Thoracic aorta (tissue), 2 donors: ENCODE measurements around the gene SNCG. TPM values are rescaled to one million over a fixed set of nuclear protein-coding genes. Genes with fewer than 3 reads are reported as not detected.
"Not testable (repeated sequence)": the region's sequence is repeated elsewhere in the genome, so short reads cannot be mapped to it uniquely, and the experiment has no call there.

ENCODE experiments used
- ATAC-seq: fragments of 150-250 bp; one replicate; pipeline ENCODE4 v1.8.0; 2017; ENCODE audit warnings: low read depth; ENCODE audit not compliant: insufficient number of reproducible peaks, low FRiP score
- DNase-seq: peaks from one replicate; pipeline ENCODE4 v3.0.0-alpha.2; 2020; ENCODE audit warnings: low spot score
- H3K27ac ChIP-seq, 2 donors: fragments of 200-600 bp; sonication (generic); 1 replicate in 1 of 2; 2 replicates in 1 of 2; pipeline ENCODE4 v1.5.1; 2016; ENCODE audit warnings: mild to moderate bottlenecking in 2 of 2, moderate library complexity in 2 of 2
- H3K27me3 ChIP-seq: fragments of 200-600 bp; sonication (generic); replicated peaks from 2 replicates; pipeline ENCODE4 v1.6.0; 2016; ENCODE audit warnings: mild to moderate bottlenecking; ENCODE audit not compliant: insufficient read depth
- H3K36me3 ChIP-seq: fragments of 200-600 bp; sonication (generic); one replicate; pipeline ENCODE4 v1.5.1; 2016
- H3K4me1 ChIP-seq, 2 donors: fragments of 200-600 bp; sonication (generic); 1 replicate in 1 of 2; 2 replicates in 1 of 2; pipeline versions ENCODE4 v1.5.1 to v1.6.0; 2016; ENCODE audit warnings: low read depth in 2 of 2, mild to moderate bottlenecking in 1 of 2; ENCODE audit not compliant: control insufficient read depth in 1 of 2
- H3K4me3 ChIP-seq: fragments of 200-600 bp; sonication (generic); 2 replicates; pipeline ENCODE4 v1.5.1; 2016; ENCODE audit warnings: mild to moderate bottlenecking
- H3K9me3 ChIP-seq: fragments of 200-600 bp; sonication (generic); 2 replicates; pipeline ENCODE4 v1.5.1; 2016
- total RNA-seq, 2 donors: library from RNA; depleted of rRNA; stranded (reverse); fragments of >200 nt; gene quantifications; one replicate each; pipeline versions ENCODE4 v1.1.0 to v1.2.3, GENCODE V29; 2016
- TF ChIP-seq, protein P1 (sequence below): fragments of 200-600 bp; sonication (generic); IDR thresholded peaks from one replicate; pipeline ENCODE4 v1.5.1; 2019; ENCODE audit warnings: antibody characterized with exemption

SNCG gene
- total RNA-seq, 2 donors from 2014 or later: 50.9 to 167 TPM

GRCh38 chr10:86952106-86952505 lies 6.3 kb upstream of the SNCG start:
- no peaks in the 10 kb centered on the region for H3K27me3 ChIP-seq
- H3K9me3 ChIP-seq: no peaks in the 10 kb centered on the region
- H3K36me3 ChIP-seq: no peaks in the 10 kb centered on the region
- DNase-seq (peak; percentile 1), ATAC-seq (no peak)
- H3K4me3 ChIP-seq: no peak overlapping the region
- TF ChIP-seq, protein P1, sequence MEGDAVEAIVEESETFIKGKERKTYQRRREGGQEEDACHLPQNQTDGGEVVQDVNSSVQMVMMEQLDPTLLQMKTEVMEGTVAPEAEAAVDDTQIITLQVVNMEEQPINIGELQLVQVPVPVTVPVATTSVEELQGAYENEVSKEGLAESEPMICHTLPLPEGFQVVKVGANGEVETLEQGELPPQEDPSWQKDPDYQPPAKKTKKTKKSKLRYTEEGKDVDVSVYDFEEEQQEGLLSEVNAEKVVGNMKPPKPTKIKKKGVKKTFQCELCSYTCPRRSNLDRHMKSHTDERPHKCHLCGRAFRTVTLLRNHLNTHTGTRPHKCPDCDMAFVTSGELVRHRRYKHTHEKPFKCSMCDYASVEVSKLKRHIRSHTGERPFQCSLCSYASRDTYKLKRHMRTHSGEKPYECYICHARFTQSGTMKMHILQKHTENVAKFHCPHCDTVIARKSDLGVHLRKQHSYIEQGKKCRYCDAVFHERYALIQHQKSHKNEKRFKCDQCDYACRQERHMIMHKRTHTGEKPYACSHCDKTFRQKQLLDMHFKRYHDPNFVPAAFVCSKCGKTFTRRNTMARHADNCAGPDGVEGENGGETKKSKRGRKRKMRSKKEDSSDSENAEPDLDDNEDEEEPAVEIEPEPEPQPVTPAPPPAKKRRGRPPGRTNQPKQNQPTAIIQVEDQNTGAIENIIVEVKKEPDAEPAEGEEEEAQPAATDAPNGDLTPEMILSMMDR: no peak
- H3K27ac ChIP-seq: peak overlapping the region; percentile 92 to 97
- peaks cover 41 to 63% of the 10 kb centered on the region in 2 donors for H3K4me1 ChIP-seq

DNA sequence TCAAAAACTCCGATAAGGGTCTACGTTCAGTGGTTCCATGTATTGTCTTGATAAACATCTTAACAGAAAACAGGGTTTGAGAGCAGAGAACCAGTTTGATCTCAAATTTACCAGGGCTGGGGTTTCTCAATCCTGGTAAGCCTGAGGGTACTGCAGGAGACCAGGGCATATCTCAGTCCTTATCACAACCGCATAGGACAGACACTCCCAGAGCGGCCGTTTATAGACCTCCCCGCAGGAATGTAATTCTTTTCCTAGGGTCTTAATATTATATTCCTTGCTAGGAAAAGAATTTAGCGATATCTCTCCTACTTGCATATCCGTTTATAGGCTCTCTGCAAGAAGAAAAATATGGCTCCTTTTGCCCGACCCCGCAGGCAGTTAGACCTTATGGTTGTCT lies 5.7 kb upstream of the SNCG start:
- ATAC-seq, H3K4me3 ChIP-seq, H3K27me3 ChIP-seq, H3K36me3 ChIP-seq, DNase-seq, H3K9me3 ChIP-seq: not testable (repeated sequence)
- H3K4me1 ChIP-seq: peaks cover 46 to 68% of the 10 kb centered on the region in 2 donors
- peak overlapping the region; percentile 92 to 97 for H3K27ac ChIP-seq

GRCh38 chr10:86953747-86954680 lies 4.4 kb upstream of the SNCG start:
- ATAC-seq (peak; percentile 63), DNase-seq (peak; percentile 36)
- Histone ChIP-seq H3K27me3 (no peaks in the 10 kb centered on the region), H3K9me3 (no peaks in the 10 kb centered on the region), H3K27ac (peak overlapping the region; percentile 92 to 97), H3K4me1 (peaks cover 59 to 82% of the 10 kb centered on the region in 2 donors), H3K36me3 (no peaks in the 10 kb centered on the region), H3K4me3 (peak overlapping the region; percentile 35)
- TF ChIP-seq, protein P1: no peak

- peak; percentile 0 for DNase-seq
- peaks cover 66 to 90% of the 10 kb centered on the region in 2 donors for H3K4me1 ChIP-seq
These were observed 3.5 kb upstream of the SNCG start for GRCh38 chr10:86954681-86955500.

DNA sequence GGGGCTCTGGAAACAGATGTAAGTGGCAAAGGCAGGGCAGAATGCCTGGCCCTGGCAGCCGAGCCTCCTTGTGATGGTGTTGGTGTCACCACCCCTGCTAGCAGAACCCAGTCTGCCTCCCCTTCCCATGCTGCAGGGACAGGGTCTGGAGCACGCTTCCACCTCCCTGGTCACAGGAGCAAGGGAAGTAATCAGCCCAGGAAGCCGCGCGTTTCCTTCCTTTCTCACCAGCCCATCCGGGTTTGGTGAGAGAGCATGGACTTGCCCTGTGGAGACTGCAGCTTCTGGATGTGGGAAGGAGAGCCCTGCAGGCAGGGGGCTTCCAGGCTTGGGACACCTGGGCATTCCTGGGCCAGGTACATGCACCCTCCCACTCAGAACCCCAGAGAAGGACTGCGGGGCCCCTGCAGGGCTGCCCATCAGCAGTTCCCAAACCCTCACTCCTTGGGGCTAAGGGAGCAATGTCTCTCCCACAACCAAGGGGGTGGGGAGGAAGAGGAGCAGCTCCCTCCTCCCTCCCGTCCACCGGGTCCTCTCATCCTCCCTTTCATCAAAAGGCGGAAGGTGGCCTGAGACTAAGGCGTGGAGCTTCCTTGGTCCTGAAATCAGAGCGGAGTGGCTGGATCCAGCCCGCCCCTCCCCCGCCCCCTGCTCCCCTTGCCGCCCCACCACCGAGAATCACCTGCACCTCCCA lies 2.8 kb upstream of the SNCG start:
- peak overlapping the region; percentile 31 for H3K4me3 ChIP-seq
- H3K9me3 ChIP-seq: no peaks in the 10 kb centered on the region
- no peaks in the 10 kb centered on the region for H3K27me3 ChIP-seq
- no peak for ATAC-seq
- DNase-seq: peak; percentile 1
- peak overlapping the region; percentile 92 to 97 for H3K27ac ChIP-seq
- H3K36me3 ChIP-seq: no peaks in the 10 kb centered on the region
- TF ChIP-seq, protein P1: no peak
- peaks cover 66 to 98% of the 10 kb centered on the region in 2 donors for H3K4me1 ChIP-seq

More at GRCh38 chr10:86954681-86955500, 3.5 kb upstream of the SNCG start:
- H3K4me3 ChIP-seq: peak overlapping the region; percentile 35
- H3K9me3 ChIP-seq: no peaks in the 10 kb centered on the region
- no peaks in the 10 kb centered on the region for H3K27me3 ChIP-seq
- peak; percentile 22 for ATAC-seq
- no peaks in the 10 kb centered on the region for H3K36me3 ChIP-seq
- TF ChIP-seq, protein P1: no peak
- H3K27ac ChIP-seq: peak overlapping the region; percentile 92 to 97
